Lower lobe of right lung (tissue), 2 donors: ENCODE measurements around the gene BOLA3. TPM values are rescaled to one million over a fixed set of nuclear protein-coding genes. Genes with fewer than 3 reads are reported as not detected.
"Not testable (repeated sequence)": the region's sequence is repeated elsewhere in the genome, so short reads cannot be mapped to it uniquely, and the experiment has no call there.

Experiments
- ATAC-seq, 2 donors: fragments of 200-7000 bp; cut with Tn5 transposase; one replicate each; pipeline ENCODE4 v1.9.1; 2020 to 2022; ENCODE audit warnings: mild to moderate bottlenecking in 2 of 2, moderate library complexity in 2 of 2
- DNase-seq: peaks from one replicate; pipeline ENCODE4 v3.0.0-alpha.2; 2020
- H3K27ac ChIP-seq: fragments of 200-600 bp; one replicate; pipeline ENCODE4 v1.8.0; 2022
- H3K27me3 ChIP-seq: fragments of 200-600 bp; one replicate; pipeline ENCODE4 v1.8.0; 2022; ENCODE audit warnings: low read depth
- H3K36me3 ChIP-seq: fragments of 200-600 bp; one replicate; pipeline ENCODE4 v1.8.0; 2022; ENCODE audit warnings: mild to moderate bottlenecking
- H3K4me1 ChIP-seq: fragments of 200-600 bp; one replicate; pipeline ENCODE4 v1.8.0; 2022
- H3K4me3 ChIP-seq: fragments of 200-600 bp; one replicate; pipeline ENCODE4 v1.8.0; 2022; ENCODE audit warnings: mild to moderate bottlenecking
- H3K9me3 ChIP-seq: fragments of 200-600 bp; one replicate; pipeline ENCODE4 v1.8.0; 2022
- CTCF ChIP-seq: fragments of 200-600 bp; IDR thresholded peaks from one replicate; pipeline ENCODE4 v1.8.0; 2022; ENCODE audit warnings: antibody characterized with exemption, mild to moderate bottlenecking
- intact Hi-C: fragments of 100-400 bp; cut with DNase I; formaldehyde crosslinking; loops from one replicate; pipeline ENCODE4 v1.11.0; 2022
- total RNA-seq: library from RNA; stranded (reverse); fragmentation: NEBNext Ultra II Directional; extraction: Animal tissue kit (Norgen Biotek cat#: 25700); gene quantifications from one replicate; pipeline ENCODE4 v1.2.1, GENCODE V29; 2021
- donor health status: DM: no; HTN: yes; CAD: no; lungs with severe emphysema.

Gene BOLA3
- total RNA-seq, 1 donor from 2014 or later: 19.6 TPM

GRCh38 chr2:74188018-74188601 lies 40.4 kb upstream of the BOLA3 start:
- no peak for DNase-seq
- intact Hi-C loops: no loop called here
- H3K27me3 ChIP-seq: no peaks in the 10 kb centered on the region
- H3K36me3 ChIP-seq: no peaks in the 10 kb centered on the region
- H3K4me3 ChIP-seq: no peak overlapping the region
- TF ChIP-seq CTCF: no peak
- H3K9me3 ChIP-seq: no peaks in the 10 kb centered on the region
- ATAC-seq: peak in 1 of 2 donors; percentile 7
- no peak overlapping the region for H3K27ac ChIP-seq
- peaks cover 5% of the 10 kb centered on the region for H3K4me1 ChIP-seq

- H3K36me3 ChIP-seq, DNase-seq, H3K27me3 ChIP-seq, ATAC-seq, intact Hi-C loops, H3K9me3 ChIP-seq, H3K4me3 ChIP-seq, H3K4me1 ChIP-seq: not testable (repeated sequence)
- H3K27ac ChIP-seq: peak overlapping the region; percentile 77
Measured at GRCh38 chr2:74186706-74187105, 39.0 kb upstream of the BOLA3 start.

- intact Hi-C loops: no loop called here
- ATAC-seq: peak; percentile 84 to 91
- Histone ChIP-seq H3K4me3 (no peak overlapping the region), H3K9me3 (no peaks in the 10 kb centered on the region), H3K36me3 (no peaks in the 10 kb centered on the region), H3K27ac (peak overlapping the region; percentile 77), H3K4me1 (peaks cover 10% of the 10 kb centered on the region), H3K27me3 (no peaks in the 10 kb centered on the region)
- DNase-seq: peak; percentile 63
- no peak for TF ChIP-seq CTCF
Measured at GRCh38 chr2:74186038-74186437, 38.3 kb upstream of the BOLA3 start.

GRCh38 chr2:74183878-74184277 lies 36.2 kb upstream of the BOLA3 start:
- peaks cover 20% of the 10 kb centered on the region for H3K4me1 ChIP-seq
- H3K9me3 ChIP-seq: no peaks in the 10 kb centered on the region
- no peak overlapping the region for H3K4me3 ChIP-seq
- DNase-seq (no peak), ATAC-seq (no peak)
- no peaks in the 10 kb centered on the region for H3K27me3 ChIP-seq
- no peaks in the 10 kb centered on the region for H3K36me3 ChIP-seq
- H3K27ac ChIP-seq: no peak overlapping the region
- no peak for TF ChIP-seq CTCF
- intact Hi-C loops: no loop called here

- no peaks in the 10 kb centered on the region for H3K9me3 ChIP-seq
- TF ChIP-seq CTCF: no peak
- H3K27ac ChIP-seq: peak overlapping the region; percentile 60
- peaks cover 25% of the 10 kb centered on the region for H3K4me1 ChIP-seq
- no peaks in the 10 kb centered on the region for H3K27me3 ChIP-seq
- H3K4me3 ChIP-seq: no peak overlapping the region
- ATAC-seq (peak; percentile 2 to 63), DNase-seq (peak; percentile 65)
- H3K36me3 ChIP-seq: peaks cover 4% of the 10 kb centered on the region
- intact Hi-C loops: no loop called here
Measured at GRCh38 chr2:74181739-74182138, 34.0 kb upstream of the BOLA3 start.

- Histone ChIP-seq H3K36me3 (peaks cover 6% of the 10 kb centered on the region), H3K4me3 (peak overlapping the region; percentile 71), H3K4me1 (peaks cover 44% of the 10 kb centered on the region), H3K27ac (peak overlapping the region; percentile 89), H3K27me3 (no peaks in the 10 kb centered on the region), H3K9me3 (no peaks in the 10 kb centered on the region)
- DNase-seq: no peak
- intact Hi-C loops: no loop called here
- peak; percentile 44 for TF ChIP-seq CTCF
- peak; percentile 6 to 8 for ATAC-seq
Measured at GRCh38 chr2:74179063-74179865, 31.6 kb upstream of the BOLA3 start.
